Dendritic cell treated with granulocyte-macrophage colony-stimulating factor and Interleukin-4, amounts not matched to agents 40 ng/mL and 50 ng/mL, for 4 days (primary cell): ENCODE measurements around the gene TMBIM4.

Experiments used
- H3K27ac Mint-ChIP-seq: one replicate; pipeline ENCODE4 v1.8.0; 2022; ENCODE audit warnings: mild to moderate bottlenecking, mixed read lengths
- H3K27me3 Mint-ChIP-seq: one replicate; pipeline ENCODE4 v1.8.0; 2022; ENCODE audit warnings: mild to moderate bottlenecking, mixed read lengths
- H3K36me3 Mint-ChIP-seq: one replicate; pipeline ENCODE4 v1.8.0; 2022; ENCODE audit warnings: low read depth, mixed read lengths
- H3K4me1 Mint-ChIP-seq: one replicate; pipeline ENCODE4 v1.8.0; 2022; ENCODE audit warnings: low read depth, mixed read lengths
- H3K4me3 Mint-ChIP-seq: one replicate; pipeline ENCODE4 v1.8.0; 2022; ENCODE audit warnings: mild to moderate bottlenecking, moderate library complexity, mixed read lengths
- H3K9me3 Mint-ChIP-seq: one replicate; pipeline ENCODE4 v1.8.0; 2022; ENCODE audit warnings: mixed read lengths
- intact Hi-C: fragments of 100-400 bp; cut with micrococcal nuclease; formaldehyde crosslinking; loops from one replicate; pipeline ENCODE4 v1.15.0; 2022

TMBIM4 gene

DNA sequence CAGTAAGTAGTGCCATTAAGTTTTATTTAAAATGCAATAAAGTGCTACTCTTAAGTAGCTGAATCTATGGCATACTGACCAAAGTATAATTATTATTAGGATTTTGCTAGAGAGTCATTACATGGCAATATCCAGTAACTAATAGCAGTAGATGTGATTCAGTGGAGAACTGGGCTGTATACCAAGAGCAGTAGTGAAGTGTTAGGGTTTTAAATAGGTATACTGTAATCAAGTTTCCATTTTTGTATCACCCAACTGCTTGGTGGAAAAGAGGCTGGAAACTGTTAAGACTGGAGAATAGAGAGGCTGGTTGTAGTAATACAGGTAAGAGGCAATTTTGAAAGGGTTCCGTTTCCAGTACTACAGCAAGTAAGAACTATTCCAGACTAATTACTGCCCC lies 25.9 kb downstream of the TMBIM4 start:
- Mint-ChIP-seq H3K9me3 (peaks cover 17% of the 10 kb centered on the region), H3K36me3 (peaks cover 79% of the 10 kb centered on the region), H3K4me1 (peaks cover 30% of the 10 kb centered on the region), H3K27me3 (no peaks in the 10 kb centered on the region), H3K4me3 (no peak overlapping the region), H3K27ac (no peak overlapping the region)
- intact Hi-C loops = loop anchor here (10.0 kb wide), 2 partner anchors 261 to 551 kb away; no protein-coding TSS in a partner anchor

DNA sequence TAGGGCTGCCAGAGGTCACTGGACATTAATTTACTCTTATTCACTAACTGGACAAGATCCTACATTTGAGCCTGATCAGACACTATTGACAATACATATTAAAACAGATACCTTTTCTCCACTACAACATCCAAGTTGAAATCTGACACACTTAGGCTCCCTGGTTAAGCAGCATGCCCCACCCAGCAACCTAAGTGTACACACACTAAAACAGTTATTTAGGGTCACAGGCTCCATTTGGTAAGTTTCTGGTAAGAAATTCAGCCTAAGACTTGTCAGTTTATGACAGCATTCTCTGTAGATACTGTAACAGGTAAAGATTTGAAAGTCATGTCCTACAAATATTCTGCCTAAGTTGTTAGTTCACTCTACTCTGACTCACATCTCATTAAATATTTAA lies 27.0 kb downstream of the TMBIM4 start:
- Mint-ChIP-seq H3K27me3 (no peaks in the 10 kb centered on the region), H3K9me3 (peaks cover 17% of the 10 kb centered on the region), H3K4me3 (no peak overlapping the region), H3K36me3 (peaks cover 72% of the 10 kb centered on the region), H3K27ac (no peak overlapping the region), H3K4me1 (peaks cover 24% of the 10 kb centered on the region)
- intact Hi-C loops = loop anchor here (10.0 kb wide), 2 partner anchors 262 to 552 kb away; no protein-coding TSS in a partner anchor

DNA sequence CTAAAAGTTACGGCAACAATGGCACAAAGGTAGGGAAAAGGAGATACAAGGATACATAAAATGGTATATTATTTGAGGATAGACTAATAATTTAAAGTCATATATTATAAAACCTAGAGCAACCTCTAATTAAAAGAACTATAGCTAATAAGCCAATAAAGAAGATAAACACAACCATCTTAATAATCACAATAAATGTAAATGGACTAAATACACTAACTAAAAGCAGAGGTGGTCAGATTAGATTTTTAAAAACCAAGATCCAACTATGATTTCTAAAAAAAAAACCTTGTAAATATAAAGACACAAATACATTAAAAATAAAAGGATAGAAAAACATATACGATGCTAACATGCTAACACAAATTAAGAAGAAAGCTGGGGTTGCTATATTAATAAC lies 28.5 kb downstream of the TMBIM4 start:
- Mint-ChIP-seq H3K27me3 (no peaks in the 10 kb centered on the region), H3K4me1 (peaks cover 23% of the 10 kb centered on the region), H3K27ac (no peak overlapping the region), H3K36me3 (peaks cover 81% of the 10 kb centered on the region), H3K9me3 (peaks cover 17% of the 10 kb centered on the region), H3K4me3 (no peak overlapping the region)
- intact Hi-C loops = loop anchor here (10.0 kb wide), 2 partner anchors 264 to 554 kb away; no protein-coding TSS in a partner anchor

DNA sequence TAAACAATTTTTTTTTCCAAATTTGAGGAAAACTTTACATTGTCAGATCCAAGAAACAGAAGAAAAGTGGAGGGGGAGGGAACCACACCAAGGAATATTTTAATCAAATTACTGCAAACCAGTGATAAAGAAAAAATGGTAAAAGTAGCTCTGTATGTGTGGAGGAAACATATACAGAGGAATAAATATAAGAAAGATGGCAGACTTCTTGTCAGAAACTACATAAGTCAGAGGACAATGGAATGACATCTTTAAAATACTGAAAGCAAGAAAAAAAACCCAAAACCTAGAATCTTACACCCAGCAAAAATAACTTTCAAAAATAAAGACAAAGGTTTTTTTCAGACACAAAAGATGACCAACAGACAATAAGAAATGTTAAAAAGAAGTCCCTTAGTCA lies 29.1 kb downstream of the TMBIM4 start:
- H3K27me3 Mint-ChIP-seq = no peaks in the 10 kb centered on the region
- peaks cover 18% of the 10 kb centered on the region for H3K4me1 Mint-ChIP-seq
- H3K9me3 Mint-ChIP-seq = peaks cover 17% of the 10 kb centered on the region
- no peak overlapping the region for H3K27ac Mint-ChIP-seq
- peaks cover 79% of the 10 kb centered on the region for H3K36me3 Mint-ChIP-seq
- intact Hi-C loops = loop anchor here (10.0 kb wide), 2 partner anchors 264 to 554 kb away; no protein-coding TSS in a partner anchor
- no peak overlapping the region for H3K4me3 Mint-ChIP-seq

DNA sequence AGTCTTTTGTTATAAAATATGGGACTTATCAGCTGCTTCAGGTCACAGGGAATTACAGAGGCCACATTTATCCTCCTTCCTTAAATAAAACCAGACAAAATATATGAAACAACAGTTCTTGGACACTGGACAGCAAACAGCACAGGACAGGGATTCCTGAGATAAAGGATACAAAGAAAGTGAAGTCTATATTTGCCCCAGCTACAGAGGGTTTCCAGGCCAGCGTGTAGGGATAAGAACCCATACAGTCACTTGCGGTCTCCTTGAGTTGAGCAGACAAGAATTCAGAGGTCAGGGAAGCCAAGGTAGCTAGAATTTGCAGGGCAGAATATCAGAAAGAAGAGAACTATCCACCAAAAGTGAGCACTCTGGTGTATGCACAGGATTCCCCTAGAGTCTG lies 30.5 kb downstream of the TMBIM4 start:
- Mint-ChIP-seq H3K4me1 (peaks cover 6% of the 10 kb centered on the region), H3K36me3 (peaks cover 69% of the 10 kb centered on the region), H3K9me3 (peaks cover 17% of the 10 kb centered on the region), H3K27ac (no peak overlapping the region), H3K27me3 (no peaks in the 10 kb centered on the region), H3K4me3 (no peak overlapping the region)
- intact Hi-C loops = no loop called here

DNA sequence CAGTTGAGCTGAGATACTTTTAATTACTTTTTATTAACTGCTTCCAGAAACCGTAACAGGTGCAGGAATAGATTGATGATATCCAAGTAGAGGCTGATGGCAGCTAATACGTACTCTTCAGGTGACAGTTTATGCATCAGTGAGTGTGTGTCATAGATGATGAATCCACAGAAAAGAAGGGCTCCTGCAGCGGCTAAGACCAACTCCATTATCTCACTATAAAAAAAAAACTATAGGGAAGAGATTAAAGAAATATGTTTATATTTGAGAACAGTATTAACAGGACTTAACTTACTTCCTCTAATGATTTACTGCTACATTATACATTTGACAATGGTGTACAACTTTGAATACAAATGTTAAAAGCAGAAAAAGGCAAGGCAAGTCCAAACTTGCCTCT lies 31.9 kb downstream of the TMBIM4 start:
- Mint-ChIP-seq H3K4me3 (no peak overlapping the region), H3K27ac (no peak overlapping the region), H3K27me3 (no peaks in the 10 kb centered on the region), H3K9me3 (peaks cover 17% of the 10 kb centered on the region), H3K36me3 (peaks cover 58% of the 10 kb centered on the region), H3K4me1 (peaks cover 2% of the 10 kb centered on the region)
- intact Hi-C loops = no loop called here

DNA sequence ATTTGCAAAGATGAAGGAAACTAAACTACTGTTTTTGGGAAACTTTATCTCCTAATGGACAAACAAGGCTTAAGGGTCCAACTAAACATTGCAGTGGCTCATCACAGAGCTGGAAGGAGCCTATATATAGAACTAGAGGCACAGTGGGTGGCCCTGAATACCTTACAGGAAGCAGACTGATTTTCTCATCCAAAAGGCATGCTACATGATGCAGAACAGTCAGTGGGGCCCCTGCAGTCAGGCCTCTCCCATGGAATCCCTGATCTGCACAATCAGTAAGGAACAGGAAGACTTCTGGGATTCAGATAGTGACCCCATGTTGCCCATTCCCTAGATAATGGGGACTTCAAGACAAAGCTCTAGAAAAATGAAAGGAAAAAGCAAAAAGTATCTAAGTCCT lies 37.4 kb downstream of the TMBIM4 start:
- H3K4me1 Mint-ChIP-seq = peaks cover 27% of the 10 kb centered on the region
- intact Hi-C loops = loop anchor here (5.0 kb wide), 2 partner anchors 35 to 105 kb away; partner anchors contain the start of gene TMBIM4
- no peaks in the 10 kb centered on the region for H3K9me3 Mint-ChIP-seq
- H3K27ac Mint-ChIP-seq = no peak overlapping the region
- H3K36me3 Mint-ChIP-seq = peaks cover 52% of the 10 kb centered on the region
- no peaks in the 10 kb centered on the region for H3K27me3 Mint-ChIP-seq
- no peak overlapping the region for H3K4me3 Mint-ChIP-seq

DNA sequence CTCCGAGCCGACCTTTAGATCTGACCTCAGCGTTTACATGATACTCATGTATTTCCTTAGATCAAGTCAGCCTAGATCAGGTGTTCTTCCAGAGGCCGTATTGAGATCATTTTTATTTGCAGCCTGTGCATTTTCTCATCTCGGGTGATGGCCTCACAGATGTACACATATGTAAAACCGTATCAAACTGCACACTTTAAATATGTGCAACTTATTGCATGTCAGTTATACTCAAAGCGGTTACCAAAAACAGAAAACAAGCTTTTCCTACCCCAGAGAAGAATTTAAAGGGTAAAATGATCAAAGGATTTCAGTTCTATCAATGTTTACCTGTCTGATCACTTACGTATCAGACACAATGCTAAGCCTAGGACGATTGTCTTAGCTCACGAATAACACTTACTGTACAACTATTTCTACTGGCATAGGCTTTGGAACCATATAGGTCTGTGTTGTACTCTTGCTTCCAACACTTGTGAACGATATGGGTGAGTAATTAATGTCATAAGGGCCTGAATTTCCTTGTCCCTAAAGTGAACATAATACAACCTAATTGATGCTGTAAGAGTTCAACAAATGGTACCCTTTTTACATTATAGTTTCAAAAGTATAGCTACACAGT lies 38.6 kb downstream of the TMBIM4 start:
- Mint-ChIP-seq H3K4me1 (peaks cover 29% of the 10 kb centered on the region), H3K9me3 (no peaks in the 10 kb centered on the region), H3K36me3 (peaks cover 57% of the 10 kb centered on the region), H3K4me3 (peak overlapping the region; percentile 77), H3K27me3 (no peaks in the 10 kb centered on the region), H3K27ac (peak overlapping the region; percentile 89)
- intact Hi-C loops = loop anchor here (5.0 kb wide), 2 partner anchors 36 to 106 kb away; partner anchors contain the start of gene TMBIM4

DNA sequence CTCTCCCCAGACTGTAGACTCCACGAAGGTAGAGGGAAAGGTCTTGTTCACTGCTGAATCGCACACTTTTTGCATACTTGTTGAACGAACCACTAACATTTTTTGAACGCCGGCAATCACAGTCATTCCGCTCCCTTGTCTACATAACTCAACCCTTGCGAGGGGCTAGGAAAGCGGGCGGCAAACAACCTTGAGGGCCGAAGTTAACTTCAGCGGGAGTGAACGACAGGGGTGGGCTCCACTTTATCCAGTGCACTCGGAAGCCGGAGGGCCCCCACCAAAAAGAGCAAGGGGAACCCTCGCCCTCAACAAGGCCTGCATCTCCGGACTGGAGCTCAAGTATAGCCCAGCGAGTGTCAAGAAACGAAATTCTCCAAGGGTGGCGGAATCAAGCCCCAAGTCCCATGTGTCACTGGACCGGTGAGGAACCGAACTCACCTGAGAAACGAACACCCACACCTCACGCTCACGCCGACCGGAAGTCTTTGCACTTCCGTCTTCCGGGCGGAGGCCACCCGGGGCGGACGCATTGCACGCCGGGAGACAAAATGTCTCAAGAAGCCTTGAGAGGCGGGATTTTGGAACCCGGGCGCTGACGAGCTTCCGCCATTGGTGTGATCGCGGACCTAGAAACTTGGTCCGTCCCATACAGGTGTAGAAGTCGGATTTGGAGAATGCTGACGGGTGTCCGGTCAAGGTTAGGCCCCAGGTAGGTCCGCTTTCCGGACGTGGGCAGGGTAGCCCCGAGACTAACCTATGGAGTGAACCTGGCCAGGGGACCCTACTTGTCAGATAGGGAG lies 39.3 kb downstream of the TMBIM4 start, which contains the start of gene LLPH:
Gene LLPH, minus strand, starts transcription at position 484 of the 800 bp plus-strand sequence. CDS start 1,644 bp downstream, outside the sequence.
- Mint-ChIP-seq H3K9me3 (no peaks in the 10 kb centered on the region), H3K4me3 (peak within 1 kb of the TSS; percentile 77), H3K4me1 (peaks cover 29% of the 10 kb centered on the region), H3K36me3 (peaks cover 62% of the 10 kb centered on the region), H3K27ac (peak within 1 kb of the TSS; percentile 89), H3K27me3 (no peaks in the 10 kb centered on the region)
- intact Hi-C loops = loop anchor here (5.0 kb wide), 2 partner anchors 37 to 107 kb away; partner anchors contain the start of gene TMBIM4

DNA sequence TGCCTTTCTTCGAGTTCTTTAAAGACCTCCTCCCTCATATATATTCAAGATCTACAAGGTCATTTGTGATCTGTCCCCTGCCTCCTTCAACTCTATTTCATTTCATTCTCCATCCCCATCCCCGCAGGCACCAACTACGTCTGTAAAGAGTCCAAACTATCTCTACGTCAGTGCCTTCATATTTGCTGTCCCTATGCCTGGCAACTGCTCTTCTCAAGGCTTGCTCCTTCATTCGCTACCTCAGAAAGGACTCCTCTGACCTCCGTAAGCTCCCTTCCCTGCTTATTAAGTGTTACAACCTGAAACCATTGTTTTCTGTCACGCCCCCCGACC lies 39.9 kb downstream of the TMBIM4 start:
- no peaks in the 10 kb centered on the region for H3K9me3 Mint-ChIP-seq
- intact Hi-C loops = loop anchor here (5.0 kb wide), 2 partner anchors 37 to 107 kb away; partner anchors contain the start of gene TMBIM4
- H3K27ac Mint-ChIP-seq = peak overlapping the region; percentile 89
- H3K4me1 Mint-ChIP-seq = peaks cover 34% of the 10 kb centered on the region
- peaks cover 68% of the 10 kb centered on the region for H3K36me3 Mint-ChIP-seq
- no peaks in the 10 kb centered on the region for H3K27me3 Mint-ChIP-seq
- peak overlapping the region; percentile 77 for H3K4me3 Mint-ChIP-seq

DNA sequence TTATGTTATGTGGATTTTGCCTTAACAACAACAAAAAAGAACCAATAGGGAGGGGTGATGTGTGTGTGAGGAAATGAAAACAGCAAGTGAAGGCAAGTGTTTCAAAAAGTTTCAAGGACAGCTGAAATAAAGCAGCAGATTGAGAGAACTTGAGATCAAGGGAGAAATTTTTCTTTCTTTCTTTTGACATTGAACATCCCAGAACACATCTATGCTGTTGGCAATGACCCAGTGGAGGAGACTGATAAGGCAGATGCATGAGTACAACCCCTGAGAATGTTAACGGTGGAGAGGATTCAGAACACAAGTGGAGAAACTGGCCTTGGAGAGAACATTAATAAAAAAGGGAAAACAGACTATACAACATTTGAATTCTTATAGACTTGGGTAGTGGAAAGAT lies 42.1 kb downstream of the TMBIM4 start:
- Mint-ChIP-seq H3K4me1 (peaks cover 31% of the 10 kb centered on the region), H3K27ac (no peak overlapping the region), H3K27me3 (no peaks in the 10 kb centered on the region), H3K4me3 (no peak overlapping the region), H3K36me3 (peaks cover 84% of the 10 kb centered on the region), H3K9me3 (no peaks in the 10 kb centered on the region)
- intact Hi-C loops = no loop called here

DNA sequence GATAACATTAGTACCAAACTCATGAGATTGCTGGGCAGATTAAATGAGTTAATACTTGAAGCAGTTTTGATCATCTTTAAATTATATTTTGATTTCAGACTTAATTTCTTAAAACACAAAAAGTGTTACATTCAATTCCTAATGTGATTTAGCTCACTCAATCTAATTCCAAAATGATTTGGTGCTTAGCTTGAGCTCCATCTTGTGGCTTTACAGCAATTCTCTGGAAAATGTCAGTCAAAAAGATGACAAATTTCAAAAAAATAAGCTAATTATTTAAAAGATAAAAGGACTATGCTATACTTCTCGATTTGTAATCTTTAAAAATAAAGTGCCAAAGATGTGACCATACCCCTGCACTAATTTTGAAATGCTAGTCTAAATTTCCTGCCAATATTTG lies 49.3 kb downstream of the TMBIM4 start:
- H3K36me3 Mint-ChIP-seq = peaks cover 48% of the 10 kb centered on the region
- H3K27me3 Mint-ChIP-seq = no peaks in the 10 kb centered on the region
- H3K4me1 Mint-ChIP-seq = peaks cover 12% of the 10 kb centered on the region
- intact Hi-C loops = no loop called here
- no peak overlapping the region for H3K27ac Mint-ChIP-seq
- no peak overlapping the region for H3K4me3 Mint-ChIP-seq
- H3K9me3 Mint-ChIP-seq = no peaks in the 10 kb centered on the region

DNA sequence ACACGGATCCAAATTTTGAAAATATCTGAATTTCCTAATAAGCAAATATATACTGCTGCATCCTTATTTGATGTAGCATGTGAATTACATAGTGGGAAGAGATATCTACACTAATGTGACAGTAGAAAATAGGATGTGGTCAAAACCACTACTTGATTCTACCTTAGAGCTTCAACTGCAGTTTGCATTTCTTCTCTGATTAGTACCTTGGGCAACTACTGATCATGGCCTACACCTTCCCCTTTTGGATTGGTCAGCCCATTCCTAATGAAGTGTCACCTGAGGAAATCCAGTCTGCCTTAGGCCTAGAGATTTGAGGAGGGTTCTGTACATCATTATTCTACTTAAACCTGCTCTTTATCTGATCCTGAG lies 49.9 kb downstream of the TMBIM4 start:
- Mint-ChIP-seq H3K27me3 (no peaks in the 10 kb centered on the region), H3K36me3 (peaks cover 42% of the 10 kb centered on the region), H3K27ac (no peak overlapping the region), H3K4me1 (peaks cover 6% of the 10 kb centered on the region), H3K4me3 (no peak overlapping the region), H3K9me3 (no peaks in the 10 kb centered on the region)
- intact Hi-C loops = no loop called here

DNA sequence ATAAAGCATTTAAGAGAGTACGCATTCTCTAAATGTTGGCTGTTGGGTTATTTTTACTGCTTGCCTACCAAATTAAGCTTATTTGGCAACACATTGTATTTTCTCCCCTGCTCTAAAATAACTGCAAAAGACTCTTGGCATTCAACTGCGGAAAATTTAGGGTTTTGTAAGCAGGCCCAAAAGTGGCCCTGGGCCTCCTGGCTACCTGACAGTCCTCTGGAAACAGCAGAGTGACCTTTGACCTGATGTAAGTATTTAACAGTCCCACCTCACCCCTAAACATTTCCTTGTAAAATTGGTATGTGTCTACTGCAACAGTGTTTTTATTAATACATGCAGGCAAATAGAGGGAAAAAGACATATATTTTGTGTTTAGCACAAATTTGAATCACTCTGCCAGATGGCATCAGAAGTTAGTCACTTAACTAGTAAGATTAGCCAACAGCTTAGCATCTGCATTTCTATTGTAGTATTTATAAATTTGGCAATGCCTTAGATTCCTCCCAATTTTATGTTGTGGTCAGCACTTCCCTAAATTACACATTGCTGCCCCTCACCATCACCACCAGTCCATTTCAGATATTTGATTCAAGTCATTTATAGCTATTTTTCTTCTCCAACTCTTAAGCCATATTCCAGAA lies 50.4 kb downstream of the TMBIM4 start:
- Mint-ChIP-seq H3K9me3 (no peaks in the 10 kb centered on the region), H3K27ac (no peak overlapping the region), H3K36me3 (peaks cover 37% of the 10 kb centered on the region), H3K4me3 (no peak overlapping the region), H3K27me3 (no peaks in the 10 kb centered on the region), H3K4me1 (peaks cover 5% of the 10 kb centered on the region)
- intact Hi-C loops = no loop called here
